ENCODE data around the gene SLC26A6.

Gene SLC26A6

DNA sequence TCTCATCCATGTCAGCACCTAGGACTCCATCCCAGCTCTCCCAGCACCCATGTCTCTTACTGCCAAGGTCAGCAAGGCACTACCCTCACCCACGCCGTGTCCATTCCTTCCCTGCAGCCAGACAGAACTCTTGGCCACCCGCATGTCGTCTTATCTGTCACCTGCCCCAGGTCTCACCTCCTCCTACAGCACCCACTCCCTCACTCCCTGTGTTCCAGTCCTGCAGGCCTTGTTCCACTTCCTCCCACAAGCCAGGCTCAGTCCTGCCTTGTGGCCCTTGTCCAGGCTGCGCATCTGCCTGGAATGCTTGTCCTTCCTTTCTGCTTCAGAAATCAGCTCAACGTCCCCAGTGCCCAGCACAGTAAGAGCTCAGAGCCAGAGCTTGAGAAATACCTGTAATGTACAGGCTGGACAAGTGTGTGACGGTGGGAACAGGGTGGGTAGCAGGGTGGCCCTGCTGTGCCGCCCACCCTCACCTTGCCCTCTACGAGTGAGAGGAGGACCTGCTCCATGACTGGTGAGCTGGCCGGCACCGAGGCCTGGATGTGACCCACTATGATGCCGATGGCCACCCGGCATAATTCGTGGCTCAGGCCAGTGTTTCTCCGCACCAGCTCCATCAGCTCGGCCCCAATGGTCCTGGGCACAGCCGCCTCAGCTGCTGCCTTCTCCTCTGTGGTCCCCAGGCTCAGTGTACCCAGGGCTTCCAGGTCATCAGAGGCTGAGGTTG is 45.7 kb upstream of the SLC26A6 start:
- TF ChIP-seq ZFX (IDR thresholded peaks at IDR 0.05), result no peak
- TF ChIP-seq, protein P1, sequence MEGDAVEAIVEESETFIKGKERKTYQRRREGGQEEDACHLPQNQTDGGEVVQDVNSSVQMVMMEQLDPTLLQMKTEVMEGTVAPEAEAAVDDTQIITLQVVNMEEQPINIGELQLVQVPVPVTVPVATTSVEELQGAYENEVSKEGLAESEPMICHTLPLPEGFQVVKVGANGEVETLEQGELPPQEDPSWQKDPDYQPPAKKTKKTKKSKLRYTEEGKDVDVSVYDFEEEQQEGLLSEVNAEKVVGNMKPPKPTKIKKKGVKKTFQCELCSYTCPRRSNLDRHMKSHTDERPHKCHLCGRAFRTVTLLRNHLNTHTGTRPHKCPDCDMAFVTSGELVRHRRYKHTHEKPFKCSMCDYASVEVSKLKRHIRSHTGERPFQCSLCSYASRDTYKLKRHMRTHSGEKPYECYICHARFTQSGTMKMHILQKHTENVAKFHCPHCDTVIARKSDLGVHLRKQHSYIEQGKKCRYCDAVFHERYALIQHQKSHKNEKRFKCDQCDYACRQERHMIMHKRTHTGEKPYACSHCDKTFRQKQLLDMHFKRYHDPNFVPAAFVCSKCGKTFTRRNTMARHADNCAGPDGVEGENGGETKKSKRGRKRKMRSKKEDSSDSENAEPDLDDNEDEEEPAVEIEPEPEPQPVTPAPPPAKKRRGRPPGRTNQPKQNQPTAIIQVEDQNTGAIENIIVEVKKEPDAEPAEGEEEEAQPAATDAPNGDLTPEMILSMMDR (conservative IDR thresholded peaks at IDR 0.05), result no peak
- no peak overlapping the region for H3K27ac ChIP-seq

GRCh38 chr3:48679411-48680391 is 44.4 kb upstream of the SLC26A6 start:
- TF ChIP-seq, protein P1 (conservative IDR thresholded peaks at IDR 0.05), result no peak
- no peak for TF ChIP-seq ZFX (IDR thresholded peaks at IDR 0.05)
- no peak overlapping the region for H3K27ac ChIP-seq

DNA sequence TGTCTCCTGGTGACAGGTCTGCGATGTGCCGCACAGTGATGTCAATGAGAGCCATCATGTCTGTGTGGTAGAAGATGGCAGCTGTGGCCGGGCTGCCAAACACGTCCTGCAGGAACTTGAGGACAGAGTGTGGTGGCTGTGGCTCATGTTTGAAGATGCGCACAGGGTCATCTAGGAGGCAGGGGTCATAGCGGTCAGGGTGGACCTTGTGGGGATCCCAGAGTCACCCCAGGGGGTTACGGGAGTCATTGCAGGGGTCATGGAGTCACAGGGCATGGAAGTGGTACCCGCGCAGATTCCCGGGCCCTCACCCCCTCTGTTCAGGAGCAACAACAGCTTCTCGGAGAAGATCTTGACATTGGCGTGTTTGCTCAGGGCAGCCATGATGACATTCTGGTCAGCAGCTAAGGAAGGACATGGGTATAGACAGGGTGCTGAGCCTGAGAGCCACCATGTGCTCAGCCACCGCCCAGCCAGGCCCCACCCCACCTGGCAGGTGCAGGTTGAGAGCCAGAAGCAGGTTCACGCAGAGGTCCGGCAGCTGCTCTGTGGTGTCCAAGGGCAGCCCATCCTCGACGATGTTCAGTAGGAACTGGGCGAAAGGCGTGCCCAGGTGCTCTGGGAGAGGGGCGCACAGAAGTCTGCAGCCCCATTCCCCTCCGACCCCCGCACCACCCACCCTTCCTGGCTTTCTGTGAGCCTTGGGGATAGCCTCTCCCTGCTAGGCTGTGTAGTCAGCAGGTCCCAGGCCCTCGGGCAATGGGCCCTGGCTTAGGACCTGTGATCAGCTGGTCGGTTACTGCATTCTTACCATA is 43.5 kb upstream of the SLC26A6 start:
- no peak overlapping the region for H3K27ac ChIP-seq
- TF ChIP-seq, protein P1 (conservative IDR thresholded peaks at IDR 0.05), result no peak
- no peak for TF ChIP-seq ZFX (IDR thresholded peaks at IDR 0.05)

DNA sequence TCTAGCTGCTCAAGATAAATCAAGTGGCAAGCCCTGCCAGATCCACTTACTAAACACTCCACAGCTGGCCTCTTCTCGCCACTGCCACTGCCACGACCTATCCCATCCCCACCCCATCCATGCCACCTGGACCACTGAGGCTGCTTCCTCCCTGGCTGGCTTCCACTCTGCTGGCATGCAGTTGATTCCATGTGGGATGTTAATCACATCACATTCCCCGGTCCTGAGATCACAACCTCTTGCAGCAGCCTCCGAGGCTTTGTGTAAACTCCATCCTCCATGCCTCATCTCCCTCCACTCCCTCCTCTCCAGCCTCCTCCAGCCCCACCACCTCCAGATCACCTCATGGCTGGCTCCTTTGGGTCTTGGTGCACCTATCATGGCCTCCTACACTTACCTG is 42.8 kb upstream of the SLC26A6 start:
- no peak overlapping the region for H3K27ac ChIP-seq
- TF ChIP-seq, protein P1 (conservative IDR thresholded peaks at IDR 0.05), result no peak
- no peak for TF ChIP-seq ZFX (IDR thresholded peaks at IDR 0.05)

GRCh38 chr3:48674505-48674904 is 39.2 kb upstream of the SLC26A6 start:
- H3K27ac ChIP-seq, result no peak overlapping the region
- TF ChIP-seq, protein P1 (conservative IDR thresholded peaks at IDR 0.05), result no peak
- TF ChIP-seq ZFX (IDR thresholded peaks at IDR 0.05), result no peak

DNA sequence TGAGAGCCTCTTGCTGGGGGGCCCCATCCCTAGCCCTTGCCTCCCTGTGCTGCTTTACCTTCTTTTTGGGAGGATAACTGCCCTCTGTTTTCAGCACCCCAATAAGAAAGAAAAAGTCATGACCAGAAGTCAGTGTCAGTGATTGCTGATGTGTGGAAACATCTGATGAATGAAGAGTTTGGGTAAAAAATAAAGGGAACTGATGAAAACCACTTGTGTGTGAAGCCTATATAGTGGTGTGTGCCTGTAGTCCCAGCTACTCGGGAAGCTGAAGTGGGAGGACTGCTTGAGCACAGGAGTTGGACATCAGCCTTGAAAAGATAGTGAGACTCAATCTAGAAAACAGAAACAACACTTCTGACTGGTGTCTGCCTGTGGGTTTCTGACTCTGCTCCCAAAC is 37.3 kb upstream of the SLC26A6 start:
- TF ChIP-seq, protein P1 (conservative IDR thresholded peaks at IDR 0.05), result no peak
- TF ChIP-seq ZFX (IDR thresholded peaks at IDR 0.05), result no peak
- no peak overlapping the region for H3K27ac ChIP-seq
